ENCODE data around the gene POTEF. TPM values are rescaled to one million over a fixed set of nuclear protein-coding genes. Genes with fewer than 3 reads are reported as not detected.

The POTEF gene
- total RNA-seq, 1 donor from 2014 or later, result not detected

Other genes with a start within 250 kb of the POTEF start
- under 0.01 TPM in 1 of 2 replicates, not detected in the other for gene RAB6C, start 149.6 kb downstream of the POTEF start, total RNA-seq
- gene CCDC74B, start 15.9 kb upstream of the POTEF start, total RNA-seq, result 0.38 and 0.79 TPM in 2 replicates
- 9.5 TPM in 2 replicates for gene SMPD4, start 52.4 kb upstream of the POTEF start, total RNA-seq
- 146 and 217 TPM in 2 replicates for gene MZT2B, start 53.0 kb upstream of the POTEF start, total RNA-seq
- gene TUBA3E, start 69.2 kb upstream of the POTEF start, total RNA-seq, result not detected in 2 replicates
- gene IMP4, start 213.7 kb upstream of the POTEF start, total RNA-seq, result 145 and 173 TPM in 2 replicates
- 12.7 and 14.5 TPM in 2 replicates for gene PTPN18, start 226.8 kb upstream of the POTEF start, total RNA-seq

Measured in bronchial epithelial cell (primary cell).